SKM-1 (cell line): ENCODE results near the gene TTLL5.

Experiments
- DNase-seq: peaks from one replicate; lab custom pipeline; 2025; ENCODE audit not compliant: unreplicated experiment; lab: John Stamatoyannopoulos, UW

The TTLL5 gene

DNA sequence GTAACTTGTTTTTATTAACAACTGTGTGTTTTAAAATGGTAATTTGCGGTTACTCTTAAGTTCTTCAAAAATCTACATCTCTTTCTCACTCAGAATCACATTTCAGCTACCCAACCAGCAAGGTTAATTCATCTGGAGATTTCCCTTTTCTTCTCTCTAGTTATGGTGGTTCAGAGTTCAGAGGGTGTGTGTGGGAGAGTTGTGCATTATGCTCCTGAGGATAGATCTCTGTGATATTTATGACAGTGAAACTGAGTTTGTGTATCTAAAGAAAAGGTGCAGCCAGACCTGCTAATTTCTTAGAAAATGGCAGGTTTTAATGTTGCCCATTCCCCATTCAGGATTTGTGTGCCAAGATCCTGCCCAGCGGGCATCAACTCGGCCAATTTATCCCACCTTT, 73.8 kb downstream of the TTLL5 start:
- DNase-seq = no peak

DNA sequence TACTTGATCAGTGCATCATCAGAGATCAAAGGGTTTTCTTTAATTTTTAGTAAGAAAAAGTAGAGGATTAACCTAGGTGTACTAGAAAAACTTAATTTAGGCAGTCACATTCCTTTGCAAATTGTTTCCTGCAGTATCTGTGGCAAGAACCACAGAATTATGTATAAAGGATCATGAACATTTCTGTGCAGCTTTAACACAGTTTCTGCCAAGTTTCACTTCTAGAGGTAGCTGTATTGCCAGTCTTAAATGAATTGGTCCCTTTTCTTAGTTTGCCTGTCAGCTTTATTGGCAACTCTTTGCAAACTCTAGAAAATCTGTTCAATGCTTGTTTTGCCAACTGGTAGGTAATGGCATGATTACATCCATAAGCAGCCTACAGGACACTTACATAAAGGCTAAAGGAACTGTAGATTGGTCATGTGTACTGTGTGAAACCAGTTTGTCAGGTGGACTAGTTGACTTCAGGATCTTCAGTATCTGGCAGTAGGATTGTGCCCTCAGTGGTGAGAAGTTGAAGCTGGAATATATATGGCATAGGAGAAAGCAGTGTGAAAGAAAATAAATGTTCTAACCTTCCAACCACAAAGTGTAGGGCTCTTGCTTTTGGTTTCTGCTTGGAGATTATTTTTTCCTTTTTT, 75.9 kb downstream of the TTLL5 start:
- no peak for DNase-seq

DNA sequence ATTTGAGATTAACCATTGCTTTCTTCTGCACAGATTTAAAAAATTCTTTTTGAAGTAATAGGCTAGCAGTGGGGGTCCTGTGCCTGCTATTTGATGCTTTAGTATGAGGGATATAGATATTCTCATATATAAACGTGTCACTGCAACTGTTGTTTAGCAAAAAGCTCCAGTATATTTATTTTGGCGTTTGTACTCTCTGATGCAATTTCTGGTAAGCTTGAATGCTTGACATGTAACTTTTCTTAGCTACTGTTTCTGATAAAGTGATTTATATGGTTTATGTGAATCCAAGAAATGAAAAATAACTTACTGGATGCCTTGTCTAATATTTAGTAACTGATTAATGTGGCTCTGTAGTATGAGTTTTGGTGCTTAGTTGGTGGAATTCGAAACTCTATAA, 77.1 kb downstream of the TTLL5 start:
- no peak for DNase-seq

DNA sequence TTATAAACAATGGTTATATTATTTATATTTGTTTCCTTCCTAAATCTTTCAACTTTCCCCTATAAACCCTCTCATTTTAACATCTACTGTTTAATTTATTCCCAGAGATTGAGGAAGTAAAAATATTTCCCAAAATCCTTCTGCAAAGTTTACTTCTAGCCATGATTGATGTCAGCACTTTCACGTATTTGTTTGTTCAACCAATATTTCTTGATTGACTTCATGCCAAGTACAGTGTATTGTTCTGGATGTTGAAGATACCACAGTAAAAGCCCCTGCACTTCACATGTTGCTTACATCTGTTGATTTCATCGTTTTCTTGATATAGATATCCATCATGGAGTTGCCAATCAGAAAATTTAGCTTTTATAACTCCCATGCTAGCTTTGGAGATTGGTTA, 81.8 kb downstream of the TTLL5 start:
- no peak for DNase-seq

DNA sequence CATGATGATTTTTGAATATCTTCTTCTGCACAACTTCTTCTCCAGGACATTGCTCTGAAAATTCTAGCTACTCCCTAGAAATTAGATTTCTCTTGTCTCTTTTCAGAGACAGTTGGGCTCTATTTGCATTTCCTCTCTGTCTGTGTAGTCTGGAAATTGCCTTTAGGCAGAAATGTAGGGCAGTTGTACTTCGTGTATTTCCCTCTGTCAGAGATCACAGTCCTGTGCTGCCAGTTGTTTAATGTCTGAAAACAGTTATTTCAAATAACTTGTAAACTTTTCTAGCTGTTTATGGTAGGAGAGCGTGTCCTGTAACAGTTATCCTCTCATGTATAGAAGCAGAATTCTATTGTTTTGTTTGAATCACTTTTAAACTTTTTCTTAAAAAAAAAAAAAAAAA, 86.9 kb downstream of the TTLL5 start:
- DNase-seq = no peak

DNA sequence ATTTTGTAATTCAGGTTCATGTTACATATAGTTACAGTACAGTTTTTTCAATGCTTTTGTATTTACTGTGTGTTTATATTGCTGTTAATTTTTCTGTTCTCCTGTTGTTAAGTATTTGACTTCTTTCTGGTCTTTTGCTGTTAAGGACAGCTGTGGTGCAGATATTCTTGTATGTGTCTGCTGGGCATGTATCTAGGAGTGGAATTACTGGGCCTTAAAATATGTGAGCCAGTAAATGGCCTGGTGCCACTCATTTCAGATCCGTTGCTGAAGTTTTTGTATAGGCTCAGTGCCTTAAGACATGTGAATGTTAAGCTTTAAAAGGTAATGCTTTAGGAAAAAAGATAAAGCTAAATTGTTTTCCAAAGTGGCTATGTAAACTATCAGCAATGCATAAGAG, 87.3 kb downstream of the TTLL5 start:
- no peak for DNase-seq

DNA sequence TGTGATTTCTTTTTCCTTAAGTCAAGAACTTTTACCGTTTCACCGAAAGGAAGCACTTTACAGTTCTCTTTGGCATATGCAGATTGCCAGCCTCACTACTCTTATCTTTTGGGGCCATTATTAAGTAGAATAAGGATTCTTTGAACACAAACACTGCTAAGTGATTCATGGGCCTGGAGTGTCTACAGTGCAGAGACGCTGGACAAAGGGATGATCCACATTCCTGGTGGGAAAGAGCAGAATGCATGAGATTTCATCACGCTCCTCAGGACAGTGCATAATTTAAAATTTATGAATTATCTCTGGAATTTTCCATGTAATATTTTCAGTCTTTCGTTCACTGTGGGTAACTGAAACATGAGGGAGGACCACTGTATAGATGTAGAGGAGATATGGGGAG, 90.2 kb downstream of the TTLL5 start:
- DNase-seq = no peak

DNA sequence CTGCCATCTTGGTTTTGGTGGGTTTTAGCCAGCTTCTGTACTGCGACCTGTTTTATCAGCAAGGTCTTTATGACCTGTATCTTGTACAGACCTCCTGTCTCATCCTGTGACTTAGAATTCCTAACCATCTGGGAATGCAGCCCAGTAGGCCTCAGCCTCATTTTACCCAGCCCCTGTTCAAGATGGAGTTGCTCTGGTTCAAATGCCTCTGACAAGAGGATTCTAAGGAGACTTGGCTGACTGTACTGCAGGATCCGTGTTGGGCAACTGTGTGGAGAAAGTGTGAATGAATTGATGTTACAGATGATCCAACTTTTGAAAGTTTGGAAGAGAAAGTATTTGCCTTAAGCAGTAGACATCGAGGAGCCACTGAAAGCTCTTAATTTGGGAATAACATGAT, 91.0 kb downstream of the TTLL5 start:
- no peak for DNase-seq

DNA sequence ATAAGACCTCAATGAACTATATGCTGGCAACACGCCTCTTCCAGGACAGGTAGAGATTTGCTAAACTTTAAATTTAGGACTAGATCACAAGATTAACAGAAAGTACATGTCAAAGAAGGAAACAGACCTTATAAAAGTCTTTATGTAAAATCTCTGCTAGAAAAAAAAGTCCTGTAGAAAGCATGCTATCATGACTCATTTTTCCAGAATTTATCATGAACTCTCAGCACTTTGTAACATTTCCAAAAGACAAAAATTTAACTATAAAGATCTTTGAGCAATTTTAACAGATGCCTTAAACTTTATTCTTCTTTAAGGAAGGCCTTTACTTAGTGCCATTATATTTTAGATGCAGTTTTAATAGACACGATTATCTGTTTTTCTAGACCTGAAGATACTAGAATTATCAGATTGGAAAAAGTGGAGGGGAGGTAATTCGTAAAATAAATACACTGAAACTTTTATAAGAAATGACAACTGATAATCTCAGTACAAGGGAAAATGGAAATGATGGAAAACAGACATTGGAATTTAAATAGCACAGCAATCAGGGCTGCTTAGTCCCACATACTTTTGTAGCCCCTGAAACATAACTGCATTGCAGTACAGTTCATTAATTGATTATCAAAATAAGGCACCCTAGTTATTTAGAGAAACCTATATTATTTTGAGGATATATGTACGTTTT, 92.0 kb downstream of the TTLL5 start:
- DNase-seq = no peak

DNA sequence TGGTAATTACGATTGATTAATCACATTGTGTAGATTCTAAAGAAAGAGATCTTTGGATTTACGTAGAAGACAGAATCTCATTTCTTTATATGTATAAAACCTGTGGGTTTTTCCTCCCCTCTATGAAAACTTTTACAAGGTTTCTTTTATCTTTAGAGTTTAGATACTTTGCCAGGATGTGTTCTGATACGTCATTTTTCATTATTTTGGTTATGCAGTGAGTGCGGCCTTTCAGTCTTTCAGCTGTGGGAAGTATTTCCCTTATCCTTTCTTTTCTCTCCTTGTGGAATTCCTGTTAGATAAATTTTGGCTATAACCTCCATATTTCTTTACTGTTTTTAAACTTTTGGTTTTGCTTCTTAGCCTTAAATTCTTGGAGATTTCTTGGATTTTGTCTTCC, 92.7 kb downstream of the TTLL5 start:
- DNase-seq = no peak

DNA sequence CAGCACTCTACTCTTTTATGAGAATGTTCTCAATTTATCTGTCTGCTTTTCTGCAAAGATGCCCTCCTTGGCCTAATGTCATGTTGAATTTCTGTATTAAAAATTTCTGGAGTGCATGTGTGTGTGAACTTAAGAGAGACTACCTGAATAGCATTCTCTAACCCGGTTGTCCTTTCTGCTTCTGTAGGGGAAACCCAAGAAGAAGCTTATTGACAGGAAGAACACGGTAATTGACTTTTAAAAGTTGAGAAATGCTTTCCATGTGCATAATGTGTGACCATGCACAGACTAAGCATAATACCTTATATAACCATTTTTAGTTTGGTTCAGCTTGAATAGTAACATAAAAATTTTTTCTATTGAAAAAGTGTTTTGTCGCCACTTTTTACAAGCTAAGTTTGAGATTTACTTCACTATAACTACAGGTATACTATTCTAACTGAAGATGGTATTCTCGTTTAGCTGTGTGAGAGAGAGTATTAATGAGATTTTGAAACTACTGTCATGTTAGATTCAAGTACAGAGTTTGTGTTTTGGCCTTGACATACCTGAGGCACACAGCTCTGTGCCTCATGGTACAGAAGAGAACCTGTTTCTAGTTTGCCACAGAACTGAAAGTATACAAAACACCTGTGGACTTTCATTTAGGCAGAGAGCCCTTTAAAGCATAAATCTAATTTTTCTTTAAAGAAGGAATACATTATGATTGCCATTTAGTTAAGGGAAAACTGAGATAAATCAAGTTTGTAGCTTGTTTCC, 96.8 kb downstream of the TTLL5 start:
- no peak for DNase-seq

DNA sequence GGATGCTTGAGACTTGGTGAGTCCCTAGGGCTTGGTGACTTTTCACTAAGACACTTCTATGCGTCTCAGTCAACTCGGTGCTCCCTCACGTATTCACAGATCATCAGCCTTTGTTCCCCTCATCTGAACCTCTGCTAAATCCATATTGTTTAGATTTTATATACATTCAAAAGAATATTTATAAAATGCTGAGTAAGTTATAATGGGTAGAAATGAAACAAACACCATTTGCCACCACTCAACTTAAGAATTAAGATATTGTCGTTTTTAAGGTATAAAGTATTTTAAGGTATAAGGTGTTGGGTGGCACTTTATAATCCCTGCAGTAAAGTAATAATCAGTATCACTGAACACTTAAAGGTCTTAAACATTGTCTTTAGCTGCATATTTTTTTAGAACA, 103.0 kb downstream of the TTLL5 start:
- DNase-seq = no peak

DNA sequence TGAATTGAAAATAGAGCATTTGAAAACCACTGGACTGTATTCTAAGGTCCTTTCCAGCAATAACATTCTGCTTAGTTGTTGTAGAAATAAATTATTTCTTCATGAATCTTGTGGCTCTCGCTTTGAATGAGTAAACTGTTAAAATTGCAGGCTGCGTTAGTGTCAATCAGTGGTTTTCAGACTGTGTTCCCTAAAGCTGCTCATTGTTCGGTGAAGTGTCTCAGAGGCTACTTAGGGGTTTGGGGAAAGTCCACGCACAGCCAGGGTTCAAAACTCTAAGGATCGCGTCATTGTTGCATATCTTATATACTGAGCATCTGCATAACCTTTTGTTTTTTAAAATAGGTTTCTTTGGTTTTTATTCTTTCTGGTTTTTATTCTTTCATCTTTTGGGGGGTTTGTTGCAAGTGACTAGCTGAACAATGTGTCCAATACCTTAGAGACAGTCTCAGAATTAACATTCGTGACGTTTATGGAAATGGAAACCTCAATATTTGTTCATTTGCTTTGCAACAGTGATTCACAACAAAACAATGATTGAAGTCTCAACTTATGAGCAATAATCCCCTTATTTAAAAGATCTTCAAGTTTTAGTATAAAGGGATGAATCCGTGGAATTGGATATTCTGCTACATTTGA, 108.1 kb downstream of the TTLL5 start:
- no peak for DNase-seq

DNA sequence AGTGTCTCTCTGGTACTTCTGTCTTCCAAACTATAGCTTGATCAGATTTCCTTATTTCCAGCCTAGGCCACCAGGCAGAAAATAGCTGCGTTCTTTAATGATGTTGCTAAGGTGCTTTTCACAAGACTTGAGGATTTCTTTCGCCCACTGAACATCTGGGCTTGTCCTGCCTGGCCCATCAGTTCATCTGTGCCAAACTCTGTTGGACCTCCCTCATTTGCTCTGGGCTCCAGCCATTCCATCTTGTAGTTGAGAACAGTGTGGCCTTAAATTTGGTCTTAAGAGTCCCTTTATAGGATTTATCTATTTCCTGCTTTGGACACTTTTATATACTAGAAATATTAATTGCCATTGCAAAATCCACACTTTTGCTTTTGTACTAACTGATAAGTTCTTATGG, 109.6 kb downstream of the TTLL5 start:
- no peak for DNase-seq

DNA sequence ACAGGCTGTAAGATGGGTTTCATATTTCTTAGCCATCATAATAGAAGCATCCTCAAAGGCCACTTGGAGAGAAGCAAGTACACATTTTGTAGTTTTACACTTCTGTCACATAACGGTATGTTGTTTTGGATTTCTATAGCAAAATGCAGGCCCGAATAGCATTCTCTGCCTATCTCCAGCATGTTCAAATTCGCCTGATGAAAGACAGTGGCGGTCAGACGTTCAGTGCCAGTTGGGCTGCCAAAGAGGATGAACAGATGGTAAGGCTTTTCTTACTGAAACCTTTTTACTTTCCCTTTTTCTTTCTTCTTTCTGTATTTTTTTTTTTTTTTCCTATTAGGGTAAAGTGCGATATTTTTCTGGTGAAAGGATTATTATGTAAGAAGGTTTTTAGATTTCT, 110.5 kb downstream of the TTLL5 start:
- no peak for DNase-seq

DNA sequence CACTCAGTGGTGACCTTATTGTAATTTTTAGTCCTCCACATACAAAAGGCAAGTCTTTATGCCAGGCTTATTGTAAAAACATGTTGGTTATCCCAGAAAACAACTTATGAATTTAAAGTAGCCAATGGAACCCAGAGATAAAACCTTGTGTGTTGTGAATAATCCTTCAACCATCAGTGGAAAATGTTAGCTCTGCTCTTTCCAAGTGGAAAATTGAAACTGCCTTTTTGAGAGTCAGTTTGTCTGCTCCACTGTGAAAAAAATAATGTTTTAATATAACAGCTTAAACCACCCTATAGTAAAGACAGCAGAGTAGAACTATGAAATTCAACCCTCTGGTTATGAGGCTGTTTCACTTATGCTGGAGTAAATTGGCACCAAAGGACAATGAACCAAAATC, 112.0 kb downstream of the TTLL5 start:
- DNase-seq = no peak

DNA sequence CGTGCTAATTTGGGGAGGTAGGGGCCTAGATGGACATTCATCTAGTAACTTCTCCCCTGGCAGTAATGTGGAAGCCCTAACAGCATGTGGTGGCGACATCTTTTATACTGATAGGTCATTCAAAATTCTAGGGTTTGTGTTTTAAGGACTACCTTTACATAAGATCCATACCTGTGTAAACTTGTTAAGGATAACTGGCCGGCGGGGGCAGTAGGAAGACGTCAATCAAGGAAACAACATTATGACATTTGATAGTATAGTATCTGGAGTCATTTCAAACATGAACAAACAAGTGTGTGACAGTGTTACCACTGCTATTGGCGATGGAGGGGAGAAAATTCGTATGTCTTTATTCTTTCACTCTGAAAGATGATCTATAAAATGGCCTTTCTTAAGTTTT, 120.0 kb downstream of the TTLL5 start:
- DNase-seq = no peak

DNA sequence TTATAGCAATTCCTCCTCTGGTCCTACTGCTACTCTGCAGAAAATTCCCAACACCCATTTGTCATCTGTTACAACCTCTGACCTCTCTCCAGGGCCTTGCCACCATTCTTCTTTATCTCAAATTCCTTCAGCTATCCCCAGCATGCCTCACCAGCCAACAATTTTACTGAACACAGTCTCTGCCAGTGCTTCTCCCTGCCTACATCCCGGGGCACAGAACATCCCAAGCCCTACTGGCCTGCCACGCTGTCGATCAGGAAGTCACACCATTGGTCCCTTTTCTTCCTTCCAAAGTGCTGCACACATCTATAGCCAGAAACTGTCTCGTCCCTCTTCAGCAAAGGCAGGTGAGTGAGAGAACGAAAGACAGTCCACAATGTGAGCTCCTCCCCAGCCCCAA, 122.1 kb downstream of the TTLL5 start:
- no peak for DNase-seq

DNA sequence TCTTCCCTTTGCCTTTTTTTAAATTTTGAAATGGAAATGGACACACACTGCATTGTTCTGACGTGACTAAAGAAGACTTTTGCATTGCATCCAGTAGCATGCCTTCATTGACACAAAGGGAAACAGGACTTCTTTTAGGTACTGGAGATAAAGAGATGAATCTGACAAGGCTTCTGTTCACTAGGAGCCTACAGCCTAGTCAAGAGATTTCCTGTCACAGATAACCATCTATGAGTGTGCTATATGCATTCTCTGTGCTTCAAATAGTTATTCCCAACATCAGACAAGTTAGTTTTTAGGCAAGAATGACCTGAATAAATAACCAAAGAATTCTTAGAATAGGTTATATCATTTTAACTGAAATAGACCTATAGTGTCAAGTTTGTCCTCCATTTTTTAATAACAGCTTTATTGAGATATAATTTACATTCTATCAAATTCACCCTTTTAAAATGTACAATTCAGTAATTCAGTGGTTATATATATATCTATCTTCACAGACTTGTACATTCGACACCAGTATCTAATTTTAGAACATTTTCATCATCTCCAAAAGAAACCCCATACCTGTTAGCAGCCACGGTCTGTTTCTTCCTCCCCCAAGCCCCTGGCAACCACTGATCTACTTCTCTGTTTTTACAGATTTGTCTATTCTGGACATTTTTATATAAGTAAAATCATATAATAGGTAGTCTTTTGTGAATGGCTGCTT, 122.7 kb downstream of the TTLL5 start:
- no peak for DNase-seq

DNA sequence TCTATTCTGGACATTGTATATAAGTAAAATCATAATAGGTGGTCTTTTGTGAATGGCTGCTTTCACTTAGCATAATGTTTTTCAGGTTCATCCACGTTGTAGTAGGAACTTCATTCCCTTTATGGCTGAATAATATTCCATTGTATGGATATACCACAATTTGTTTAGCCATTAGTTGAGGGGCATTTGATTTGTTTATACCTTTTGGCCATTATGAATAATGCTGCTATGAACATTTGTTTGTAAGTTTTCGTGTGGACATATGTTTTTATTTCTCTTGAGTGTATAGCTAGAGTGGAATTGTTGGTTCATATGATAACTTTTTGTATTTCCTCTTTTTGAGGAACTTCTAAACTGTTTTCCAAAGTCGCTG, 123.3 kb downstream of the TTLL5 start:
- no peak for DNase-seq

DNA sequence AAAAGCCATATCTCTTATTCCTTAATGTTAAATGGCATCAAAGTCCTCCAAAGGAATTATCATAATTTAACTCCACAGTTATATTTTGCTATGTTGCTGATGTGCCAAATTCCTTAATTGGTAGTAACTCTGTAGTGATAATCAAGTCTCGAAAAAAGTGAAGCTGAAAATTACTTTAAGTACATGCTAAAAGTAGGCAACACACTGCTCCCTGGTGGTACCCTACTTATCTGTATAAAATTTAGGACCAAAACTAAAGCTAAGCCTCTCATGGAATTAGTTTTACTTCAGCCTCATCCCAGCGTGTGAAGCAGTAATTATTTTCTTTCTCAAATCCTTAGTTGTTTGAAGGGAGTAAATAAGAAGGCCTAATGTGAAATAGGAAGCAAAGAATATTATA, 132.8 kb downstream of the TTLL5 start:
- DNase-seq = no peak
